T-helper 2 cell (primary cell): ENCODE data around the gene HAO2.

Experiments used
- DNase-seq, 5 experiments: peaks; one replicate each; pipeline versions ENCODE4 v3.0.0 to v3.0.0-alpha.2; 2012 to 2022

The HAO2 gene

DNA sequence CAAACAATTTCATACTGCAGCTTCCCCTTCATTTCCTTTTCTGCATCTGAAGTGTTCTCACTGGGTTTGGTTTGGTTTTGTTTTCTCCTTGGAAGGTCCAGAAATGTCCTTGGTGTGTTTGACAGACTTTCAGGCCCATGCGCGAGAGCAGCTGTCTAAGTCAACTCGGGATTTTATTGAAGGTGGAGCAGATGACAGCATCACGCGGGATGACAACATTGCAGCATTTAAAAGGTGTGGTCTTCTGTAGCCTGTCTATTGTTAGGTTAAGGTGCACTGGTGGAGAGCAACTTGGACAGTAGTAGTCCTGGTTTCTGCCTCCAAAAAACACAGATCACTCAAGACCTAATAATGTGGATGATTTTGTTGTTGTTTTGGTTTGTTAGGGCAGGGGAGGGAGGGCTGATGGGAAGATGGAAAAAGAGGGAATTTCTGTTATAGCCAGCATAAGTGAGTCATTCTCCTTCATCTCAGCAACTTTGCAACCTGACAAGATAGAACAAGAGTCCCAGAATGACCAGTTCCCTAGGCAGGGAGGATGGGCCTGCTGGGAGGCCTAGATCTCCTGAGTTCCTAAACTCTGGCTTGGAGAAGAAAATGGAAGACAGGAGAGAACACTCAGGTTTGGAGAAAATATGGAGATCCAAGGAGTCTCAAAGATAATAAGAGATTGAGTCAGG is 12.5 kb downstream of the HAO2 start:
- no peak for DNase-seq

- no peak for DNase-seq
These were observed 16.0 kb downstream of the HAO2 start for GRCh38 chr1:119384591-119384990.

DNA sequence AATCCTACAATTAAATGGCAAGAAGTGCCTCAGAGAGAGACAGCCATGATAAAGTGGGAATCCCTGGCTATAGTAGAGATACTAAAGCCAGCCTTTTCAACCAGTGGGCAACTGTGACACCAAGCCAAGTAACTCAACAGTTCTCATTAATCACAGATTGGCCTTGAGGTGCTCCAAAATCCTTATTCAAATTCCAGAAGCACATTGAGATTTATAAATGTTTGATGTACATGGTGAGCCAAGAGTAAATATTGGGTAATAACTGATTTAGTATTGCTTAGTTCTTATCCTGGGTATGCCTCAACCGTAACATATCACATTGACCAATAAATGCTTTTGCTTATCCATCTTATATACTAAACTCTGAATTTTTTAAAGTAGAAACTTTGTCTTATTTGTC is 17.1 kb downstream of the HAO2 start:
- DNase-seq, result no peak

GRCh38 chr1:119387858-119388257 is 19.3 kb downstream of the HAO2 start:
- no peak for DNase-seq

DNA sequence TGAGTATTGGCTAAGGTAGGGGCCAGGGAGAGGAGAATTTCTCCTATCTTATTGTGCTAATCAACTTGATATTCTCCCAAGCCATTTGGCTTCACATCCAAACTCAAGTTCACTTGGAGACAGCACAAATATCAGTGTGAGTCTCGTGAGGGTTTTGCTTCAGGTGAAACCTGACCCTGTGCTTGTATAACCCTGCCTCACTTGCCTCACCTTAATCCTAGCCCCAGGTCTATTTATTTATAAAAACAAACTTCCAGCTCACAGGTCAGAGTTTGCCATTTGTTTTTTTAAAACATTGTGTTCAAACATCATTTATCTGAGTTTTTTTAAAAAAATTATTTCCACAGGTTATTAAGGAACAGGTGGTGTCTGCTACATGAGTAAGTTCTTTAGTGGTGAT is 19.9 kb downstream of the HAO2 start:
- no peak for DNase-seq

- no peak for DNase-seq
These were observed 21.9 kb downstream of the HAO2 start for GRCh38 chr1:119390526-119390925.

- DNase-seq, result no peak
These were observed 23.2 kb downstream of the HAO2 start for GRCh38 chr1:119391749-119392148.

DNA sequence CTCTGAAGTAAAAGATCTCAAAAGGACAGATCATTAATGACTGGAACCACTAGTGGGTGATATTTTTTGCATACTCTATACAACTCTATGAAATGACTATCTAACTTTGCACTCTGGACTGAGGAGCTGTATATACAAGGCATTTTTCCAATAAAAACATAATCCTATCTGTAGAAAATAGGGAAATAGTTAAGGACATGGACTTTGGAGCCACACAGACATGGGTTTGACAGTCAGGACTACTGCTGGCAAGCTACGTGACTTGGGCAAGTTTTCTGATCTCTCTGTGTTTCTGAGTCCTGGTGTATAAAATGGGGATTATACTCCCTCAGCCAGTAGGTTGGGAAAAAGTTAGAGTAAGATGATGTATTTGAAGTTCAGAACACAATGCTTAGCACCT is 25.5 kb downstream of the HAO2 start:
- DNase-seq, result no peak

- no peak for DNase-seq
These were observed 28.4 kb downstream of the HAO2 start for GRCh38 chr1:119396982-119397381.

GRCh38 chr1:119397986-119398385 is 29.4 kb downstream of the HAO2 start:
- no peak for DNase-seq

DNA sequence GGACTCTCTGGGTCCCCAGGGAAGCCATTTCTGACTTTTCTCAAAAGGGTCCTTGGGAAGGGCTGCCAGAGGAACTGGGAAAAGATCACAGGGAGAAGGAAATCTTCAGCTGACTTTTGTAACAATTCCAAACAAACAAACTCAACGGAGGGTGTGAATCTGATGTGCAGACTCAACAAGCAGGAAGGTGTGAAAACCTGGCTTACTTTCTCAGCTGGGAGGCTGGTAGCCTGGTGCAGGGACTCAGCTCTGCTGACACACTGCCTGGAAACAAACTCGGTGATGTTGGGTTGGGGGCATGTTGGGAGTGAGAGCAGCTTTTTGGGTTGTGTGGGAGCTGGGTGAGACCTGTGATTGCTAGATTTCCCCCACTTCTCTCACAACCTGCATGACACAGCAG is 36.2 kb downstream of the HAO2 start:
- no peak for DNase-seq

DNA sequence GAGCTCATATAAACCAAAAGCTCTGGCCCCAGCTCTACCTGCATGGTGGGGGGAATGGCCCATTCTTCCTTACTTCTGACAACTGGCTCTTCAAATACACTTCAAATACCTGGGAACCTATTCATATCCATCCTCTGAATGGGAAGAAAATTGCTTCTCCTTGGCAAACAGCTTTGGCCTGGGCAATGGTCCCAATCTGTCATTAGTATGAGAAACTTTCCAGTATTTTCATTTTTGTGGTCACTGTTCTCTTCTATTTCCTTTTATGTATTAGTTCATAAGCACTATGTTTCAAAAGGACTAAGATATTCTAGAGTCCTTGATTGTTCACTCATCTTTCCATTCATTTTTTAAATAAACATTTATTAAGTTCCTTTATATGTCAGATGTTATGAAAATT is 41.1 kb downstream of the HAO2 start:
- DNase-seq, result no peak

- DNase-seq, result no peak
These were observed 42.4 kb downstream of the HAO2 start for GRCh38 chr1:119410961-119411360.

GRCh38 chr1:119414950-119415349 is 46.4 kb downstream of the HAO2 start, which contains the start of gene HSD3B2:
HSD3B2 (plus strand) TSS chr1:119415150; CDS start chr1:119415420, 270 bp downstream.
- DNase-seq, result no peak

DNA sequence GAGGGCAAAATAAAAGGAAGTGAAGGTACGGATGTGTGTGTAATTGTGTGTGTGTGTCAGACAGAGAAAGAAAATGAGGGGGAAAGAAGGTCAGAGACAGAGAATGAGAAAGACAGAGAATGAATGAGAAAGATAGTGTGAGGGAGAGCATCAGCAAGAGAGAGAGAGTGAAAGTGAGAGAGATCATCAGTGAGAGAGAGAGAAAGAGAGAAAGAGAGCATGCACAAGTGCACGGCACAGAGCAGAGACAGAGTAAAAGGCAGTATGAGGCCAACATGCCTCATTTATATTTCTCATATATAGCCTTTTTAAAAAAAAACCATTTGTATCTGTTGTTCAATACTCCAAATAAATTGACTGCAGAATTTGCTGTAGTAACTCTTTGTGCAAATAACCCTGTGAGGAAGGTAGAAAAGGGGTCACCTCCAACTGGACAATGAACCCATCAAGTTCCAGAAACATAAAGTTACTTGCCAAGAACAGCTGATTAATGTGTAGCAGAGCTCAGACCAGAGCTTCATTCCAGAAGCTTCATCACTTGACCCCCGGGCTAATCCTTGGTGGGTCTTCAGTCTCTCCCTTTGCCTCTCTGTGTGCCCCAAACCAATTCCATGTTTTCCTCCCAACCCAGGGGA is 47.5 kb downstream of the HAO2 start:
- DNase-seq, result no peak

DNA sequence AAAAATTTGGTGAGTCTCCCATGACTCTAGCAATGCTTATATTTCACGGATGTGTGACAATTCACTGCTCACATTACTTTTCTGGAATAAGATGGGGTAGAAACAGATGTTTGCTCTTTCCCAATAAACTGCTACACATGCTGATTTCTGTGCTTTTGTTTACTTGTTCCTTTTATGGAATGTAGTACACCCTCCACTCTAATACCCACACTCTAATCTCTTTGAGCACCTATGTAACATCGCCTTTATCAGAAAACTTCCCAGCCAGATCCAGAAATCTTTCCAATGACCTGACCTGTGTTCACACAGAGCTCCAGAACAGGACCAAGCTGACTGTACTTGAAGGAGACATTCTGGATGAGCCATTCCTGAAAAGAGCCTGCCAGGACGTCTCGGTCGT is 50.5 kb downstream of the HAO2 start:
- no peak for DNase-seq

DNA sequence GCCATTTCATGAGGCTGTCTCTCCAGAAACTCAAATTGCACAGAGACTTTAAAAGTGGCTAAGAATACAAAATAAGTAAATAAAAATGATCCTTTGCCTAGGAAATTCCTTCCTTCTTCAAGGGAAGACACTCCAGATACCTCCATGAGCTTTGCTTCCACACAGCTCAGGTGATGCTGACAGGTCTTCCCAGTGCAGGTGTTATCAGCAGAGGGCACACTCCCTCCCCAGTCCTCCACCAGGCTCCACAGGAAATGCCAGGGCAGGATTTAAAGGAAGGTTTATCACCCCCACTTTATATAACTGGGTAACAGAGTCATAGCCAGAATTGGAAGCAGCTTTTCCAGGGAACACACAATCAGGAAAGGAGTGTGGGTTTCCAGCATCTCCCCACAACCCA is 52.1 kb downstream of the HAO2 start:
- no peak for DNase-seq

DNA sequence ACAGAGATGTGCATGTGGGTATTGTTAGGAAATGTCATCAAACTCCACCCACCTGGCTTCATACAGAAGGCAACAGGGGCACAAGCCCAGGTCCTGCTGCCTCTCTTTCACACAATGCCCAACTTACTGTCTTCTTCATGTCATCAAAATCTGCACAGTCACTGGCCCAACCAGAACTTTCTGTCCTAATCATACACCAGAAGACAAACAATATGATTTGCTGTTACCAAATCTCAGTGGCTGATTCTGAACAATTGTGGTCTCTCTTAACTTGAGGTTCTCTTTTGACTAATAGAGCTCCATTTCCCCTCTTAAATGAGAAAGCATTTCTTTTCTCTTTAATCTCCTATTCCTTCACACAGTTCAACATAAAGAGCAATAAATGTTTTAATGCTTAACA is 54.0 kb downstream of the HAO2 start:
- peak in 1 of 5 experiments; percentile 13 for DNase-seq

- DNase-seq, result no peak
These were observed 60.4 kb downstream of the HAO2 start for GRCh38 chr1:119428991-119429390.

DNA sequence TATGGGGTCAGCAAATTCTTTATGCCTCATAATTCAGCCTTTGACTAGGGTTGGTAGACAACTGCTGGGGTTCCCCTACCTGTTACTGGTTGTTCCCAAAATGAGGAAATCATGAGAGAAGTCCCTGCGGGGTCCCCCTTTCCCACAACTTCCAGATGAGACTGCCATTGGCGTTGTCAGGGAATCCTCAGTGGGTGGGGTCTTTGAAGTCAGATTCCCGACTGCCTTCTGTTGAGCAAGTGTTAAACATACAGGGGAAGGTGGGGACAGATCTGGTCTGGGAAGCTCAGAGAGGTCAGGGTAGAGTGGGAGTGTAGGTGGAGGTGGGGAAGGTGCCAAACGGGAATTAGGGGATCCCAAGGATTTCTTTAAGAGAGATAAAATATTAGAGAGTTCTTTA is 61.1 kb downstream of the HAO2 start:
- no peak for DNase-seq

- no peak for DNase-seq
These were observed 61.9 kb downstream of the HAO2 start for GRCh38 chr1:119430486-119430885.

GRCh38 chr1:119431836-119432235 is 63.3 kb downstream of the HAO2 start:
- no peak for DNase-seq

DNA sequence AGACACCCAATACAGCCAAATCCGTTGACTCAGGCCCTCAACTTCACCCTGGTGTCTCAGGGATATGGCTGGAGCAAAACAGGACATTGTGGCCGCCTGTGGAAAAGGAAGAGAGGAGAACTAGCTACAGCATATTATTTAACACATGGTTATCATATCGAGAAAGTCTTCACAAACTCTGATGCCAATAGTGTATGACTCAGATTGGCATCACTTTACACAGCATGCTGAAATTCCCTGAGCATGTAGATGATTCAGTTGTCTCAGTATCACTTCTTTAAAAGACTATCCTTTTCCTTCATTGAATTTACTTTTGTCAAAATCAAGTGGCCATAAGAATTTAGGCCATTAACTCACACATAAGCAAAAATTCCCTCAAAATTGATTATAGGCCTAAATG is 66.5 kb downstream of the HAO2 start:
- DNase-seq, result no peak

GRCh38 chr1:119438761-119439160 is 70.2 kb downstream of the HAO2 start:
- no peak for DNase-seq
